Measurements from ENCODE around the gene MS4A10.

Gene MS4A10

DNA sequence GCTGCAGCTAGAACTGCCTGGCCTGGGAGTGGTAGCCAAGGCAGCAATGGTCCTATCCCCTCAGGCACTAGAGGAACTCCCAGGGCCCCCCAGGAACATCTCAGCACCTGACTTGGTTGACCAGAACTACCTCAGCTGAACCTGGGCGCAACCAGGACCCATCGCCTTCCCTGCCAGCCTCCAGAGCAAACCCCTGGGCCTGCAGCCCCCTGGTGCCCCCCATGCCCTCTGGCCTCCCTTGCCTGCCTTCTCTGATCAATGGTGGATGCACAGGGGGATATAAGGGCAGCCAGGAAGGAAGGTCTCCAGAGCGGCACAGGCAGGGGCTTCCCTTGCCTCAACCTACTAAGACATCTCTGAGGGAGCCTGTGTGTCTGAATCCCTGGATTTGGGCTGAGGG lies 13.5 kb downstream of the MS4A10 start:
- Histone ChIP-seq H3K9ac (ENCODE audit: low read depth in 1 of 2, low read length in 2 of 2) (no peak overlapping the region), H3K9me3 (ENCODE audit: control insufficient read depth in 1 of 2, low read length in 2 of 2) (no peaks in the 10 kb centered on the region), H3K36me3 (ENCODE audit: control insufficient read depth in 1 of 2, insufficient read depth in 2 of 2, low read length in 2 of 2) (peaks cover 0 to 6% of the 10 kb centered on the region in 2 donors), H3K4me1 (ENCODE audit: control insufficient read depth in 1 of 2, insufficient read depth in 2 of 2, low read length in 2 of 2) (no peaks in the 10 kb centered on the region), H3K27me3 (ENCODE audit: control insufficient read depth in 1 of 2, insufficient read depth in 2 of 2, low read length in 2 of 2) (peaks cover 0 to 5% of the 10 kb centered on the region in 2 donors), H3K4me3 (ENCODE audit: low read depth in 1 of 2, low read length in 2 of 2) (no peak overlapping the region), H3K27ac (ENCODE audit: low read depth, low read length) (no peak overlapping the region)

GRCh38 chr11:60801194-60801593 lies 16.1 kb downstream of the MS4A10 start:
- Histone ChIP-seq H3K9me3 (ENCODE audit: control insufficient read depth in 1 of 2, low read length in 2 of 2) (no peaks in the 10 kb centered on the region), H3K27me3 (ENCODE audit: control insufficient read depth in 1 of 2, insufficient read depth in 2 of 2, low read length in 2 of 2) (peaks cover 0 to 5% of the 10 kb centered on the region in 2 donors), H3K27ac (ENCODE audit: low read depth, low read length) (no peak overlapping the region), H3K36me3 (ENCODE audit: control insufficient read depth in 1 of 2, insufficient read depth in 2 of 2, low read length in 2 of 2) (no peaks in the 10 kb centered on the region), H3K4me1 (ENCODE audit: control insufficient read depth in 1 of 2, insufficient read depth in 2 of 2, low read length in 2 of 2) (no peaks in the 10 kb centered on the region), H3K9ac (ENCODE audit: low read depth in 1 of 2, low read length in 2 of 2) (no peak overlapping the region), H3K4me3 (ENCODE audit: low read depth in 1 of 2, low read length in 2 of 2) (no peak overlapping the region)

DNA sequence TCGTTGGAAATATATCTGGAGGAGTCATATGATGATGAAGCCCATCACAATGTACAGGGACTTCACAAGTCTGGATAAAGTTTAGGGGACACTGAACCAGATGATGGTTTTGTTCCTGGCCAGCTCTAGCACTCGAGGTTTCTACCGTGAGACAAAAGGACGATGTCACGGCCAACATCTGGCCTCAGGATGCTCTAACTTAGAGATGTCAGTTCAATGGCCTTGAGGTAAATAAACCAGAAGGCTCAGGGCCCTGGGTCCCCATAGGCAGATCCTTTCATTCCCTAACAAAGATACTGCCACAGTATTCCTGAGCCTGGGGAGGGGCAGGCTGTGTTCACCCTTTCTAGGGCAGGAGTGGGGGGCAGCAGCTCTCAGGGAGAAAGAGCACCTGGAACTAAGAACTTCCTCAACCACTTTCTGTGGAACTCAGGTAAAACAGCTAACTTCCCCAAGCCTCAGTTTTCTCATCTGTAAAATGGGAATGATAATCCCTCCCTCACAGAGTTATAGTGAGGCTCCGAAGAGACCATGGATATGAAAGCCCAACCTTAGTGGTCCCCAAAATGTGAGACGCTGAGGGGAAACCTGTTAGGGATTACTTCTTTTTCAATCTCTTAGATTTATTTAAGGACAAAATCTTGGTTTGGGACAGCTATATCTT lies 18.3 kb downstream of the MS4A10 start:
- H3K27ac ChIP-seq (ENCODE audit: low read depth, low read length), result no peak overlapping the region
- H3K4me3 ChIP-seq (ENCODE audit: low read depth in 1 of 2, low read length in 2 of 2), result no peak overlapping the region
- no peaks in the 10 kb centered on the region for H3K36me3 ChIP-seq (ENCODE audit: control insufficient read depth in 1 of 2, insufficient read depth in 2 of 2, low read length in 2 of 2)
- peaks cover 0 to 5% of the 10 kb centered on the region in 2 donors for H3K27me3 ChIP-seq (ENCODE audit: control insufficient read depth in 1 of 2, insufficient read depth in 2 of 2, low read length in 2 of 2)
- H3K9me3 ChIP-seq (ENCODE audit: control insufficient read depth in 1 of 2, low read length in 2 of 2), result no peaks in the 10 kb centered on the region
- no peak overlapping the region for H3K9ac ChIP-seq (ENCODE audit: low read depth in 1 of 2, low read length in 2 of 2)
- H3K4me1 ChIP-seq (ENCODE audit: control insufficient read depth in 1 of 2, insufficient read depth in 2 of 2, low read length in 2 of 2), result no peaks in the 10 kb centered on the region

DNA sequence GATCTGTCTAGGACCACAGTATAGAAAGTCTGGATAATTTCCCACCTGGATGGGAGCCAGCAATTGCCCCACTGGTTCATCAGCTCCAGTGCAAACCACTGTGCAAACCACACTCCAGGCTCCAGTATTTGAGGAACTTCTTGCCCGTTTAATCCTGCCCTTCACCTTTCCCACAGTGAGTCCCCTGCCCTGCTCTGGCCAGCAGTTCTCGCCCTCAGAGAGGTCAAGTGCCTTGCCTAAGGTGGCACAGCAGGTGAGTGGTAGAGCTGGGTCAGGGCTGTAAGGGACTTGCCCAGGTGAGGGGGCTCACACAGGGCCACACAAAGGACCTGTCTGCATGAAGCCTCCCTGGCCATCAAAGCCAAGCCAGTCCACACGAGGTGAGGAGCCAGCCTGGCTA lies 24.1 kb downstream of the MS4A10 start:
- Histone ChIP-seq H3K9ac (ENCODE audit: low read depth in 1 of 2, low read length in 2 of 2) (no peak overlapping the region), H3K36me3 (ENCODE audit: control insufficient read depth in 1 of 2, insufficient read depth in 2 of 2, low read length in 2 of 2) (no peaks in the 10 kb centered on the region), H3K27ac (ENCODE audit: low read depth, low read length) (no peak overlapping the region), H3K27me3 (ENCODE audit: control insufficient read depth in 1 of 2, insufficient read depth in 2 of 2, low read length in 2 of 2) (no peaks in the 10 kb centered on the region), H3K9me3 (ENCODE audit: control insufficient read depth in 1 of 2, low read length in 2 of 2) (no peaks in the 10 kb centered on the region), H3K4me1 (ENCODE audit: control insufficient read depth in 1 of 2, insufficient read depth in 2 of 2, low read length in 2 of 2) (peaks cover 6% of the 10 kb centered on the region in 2 donors), H3K4me3 (ENCODE audit: low read depth in 1 of 2, low read length in 2 of 2) (no peak overlapping the region)

GRCh38 chr11:60809691-60810090 lies 24.6 kb downstream of the MS4A10 start:
- H3K36me3 ChIP-seq (ENCODE audit: control insufficient read depth in 1 of 2, insufficient read depth in 2 of 2, low read length in 2 of 2), result no peaks in the 10 kb centered on the region
- H3K4me3 ChIP-seq (ENCODE audit: low read depth in 1 of 2, low read length in 2 of 2), result no peak overlapping the region
- H3K9me3 ChIP-seq (ENCODE audit: control insufficient read depth in 1 of 2, low read length in 2 of 2), result no peaks in the 10 kb centered on the region
- H3K27me3 ChIP-seq (ENCODE audit: control insufficient read depth in 1 of 2, insufficient read depth in 2 of 2, low read length in 2 of 2), result no peaks in the 10 kb centered on the region
- peaks cover 6% of the 10 kb centered on the region in 2 donors for H3K4me1 ChIP-seq (ENCODE audit: control insufficient read depth in 1 of 2, insufficient read depth in 2 of 2, low read length in 2 of 2)
- no peak overlapping the region for H3K27ac ChIP-seq (ENCODE audit: low read depth, low read length)
- no peak overlapping the region for H3K9ac ChIP-seq (ENCODE audit: low read depth in 1 of 2, low read length in 2 of 2)

- peaks cover 6% of the 10 kb centered on the region in 2 donors for H3K4me1 ChIP-seq (ENCODE audit: control insufficient read depth in 1 of 2, insufficient read depth in 2 of 2, low read length in 2 of 2)
- H3K27ac ChIP-seq (ENCODE audit: low read depth, low read length), result no peak overlapping the region
- H3K9ac ChIP-seq (ENCODE audit: low read depth in 1 of 2, low read length in 2 of 2), result no peak overlapping the region
- no peaks in the 10 kb centered on the region for H3K9me3 ChIP-seq (ENCODE audit: control insufficient read depth in 1 of 2, low read length in 2 of 2)
- H3K27me3 ChIP-seq (ENCODE audit: control insufficient read depth in 1 of 2, insufficient read depth in 2 of 2, low read length in 2 of 2), result no peaks in the 10 kb centered on the region
- H3K4me3 ChIP-seq (ENCODE audit: low read depth in 1 of 2, low read length in 2 of 2), result no peak overlapping the region
- H3K36me3 ChIP-seq (ENCODE audit: control insufficient read depth in 1 of 2, insufficient read depth in 2 of 2, low read length in 2 of 2), result no peaks in the 10 kb centered on the region
These were observed 25.0 kb downstream of the MS4A10 start for GRCh38 chr11:60810151-60810550.

GRCh38 chr11:60810569-60810968 lies 25.4 kb downstream of the MS4A10 start:
- H3K9ac ChIP-seq (ENCODE audit: low read depth in 1 of 2, low read length in 2 of 2), result no peak overlapping the region
- H3K4me3 ChIP-seq (ENCODE audit: low read depth in 1 of 2, low read length in 2 of 2), result no peak overlapping the region
- H3K27me3 ChIP-seq (ENCODE audit: control insufficient read depth in 1 of 2, insufficient read depth in 2 of 2, low read length in 2 of 2), result no peaks in the 10 kb centered on the region
- H3K4me1 ChIP-seq (ENCODE audit: control insufficient read depth in 1 of 2, insufficient read depth in 2 of 2, low read length in 2 of 2), result peaks cover 6% of the 10 kb centered on the region in 2 donors
- H3K27ac ChIP-seq (ENCODE audit: low read depth, low read length), result no peak overlapping the region
- H3K36me3 ChIP-seq (ENCODE audit: control insufficient read depth in 1 of 2, insufficient read depth in 2 of 2, low read length in 2 of 2), result no peaks in the 10 kb centered on the region
- H3K9me3 ChIP-seq (ENCODE audit: control insufficient read depth in 1 of 2, low read length in 2 of 2), result no peaks in the 10 kb centered on the region

DNA sequence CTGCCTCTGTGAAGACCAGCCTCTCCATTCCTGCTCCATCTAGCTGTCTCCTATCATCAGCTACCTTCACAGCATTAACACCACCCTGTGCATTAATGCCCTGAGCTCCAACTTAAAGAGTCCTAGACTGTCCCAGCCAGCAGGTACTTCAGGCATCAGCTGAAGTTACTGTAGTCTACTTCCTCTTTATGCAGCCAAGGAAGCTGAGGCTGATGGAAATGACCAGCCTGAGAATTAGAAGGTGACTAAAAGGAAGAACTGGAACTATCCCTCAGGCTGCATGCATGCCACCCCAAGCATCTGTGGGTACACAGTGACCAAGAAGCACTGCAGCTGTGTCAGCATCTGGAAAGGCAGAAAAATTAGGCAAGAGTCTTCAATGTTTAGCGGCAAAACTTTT lies 28.2 kb downstream of the MS4A10 start:
- Histone ChIP-seq H3K4me3 (ENCODE audit: low read depth in 1 of 2, low read length in 2 of 2) (no peak overlapping the region), H3K4me1 (ENCODE audit: control insufficient read depth in 1 of 2, insufficient read depth in 2 of 2, low read length in 2 of 2) (peaks cover 6% of the 10 kb centered on the region in 2 donors), H3K9ac (ENCODE audit: low read depth in 1 of 2, low read length in 2 of 2) (no peak overlapping the region), H3K27ac (ENCODE audit: low read depth, low read length) (no peak overlapping the region), H3K27me3 (ENCODE audit: control insufficient read depth in 1 of 2, insufficient read depth in 2 of 2, low read length in 2 of 2) (no peaks in the 10 kb centered on the region), H3K9me3 (ENCODE audit: control insufficient read depth in 1 of 2, low read length in 2 of 2) (peaks cover 0 to 10% of the 10 kb centered on the region in 2 donors), H3K36me3 (ENCODE audit: control insufficient read depth in 1 of 2, insufficient read depth in 2 of 2, low read length in 2 of 2) (no peaks in the 10 kb centered on the region)

GRCh38 chr11:60814112-60814511 lies 29.0 kb downstream of the MS4A10 start:
- peaks cover 6% of the 10 kb centered on the region in 2 donors for H3K4me1 ChIP-seq (ENCODE audit: control insufficient read depth in 1 of 2, insufficient read depth in 2 of 2, low read length in 2 of 2)
- H3K36me3 ChIP-seq (ENCODE audit: control insufficient read depth in 1 of 2, insufficient read depth in 2 of 2, low read length in 2 of 2), result no peaks in the 10 kb centered on the region
- H3K27me3 ChIP-seq (ENCODE audit: control insufficient read depth in 1 of 2, insufficient read depth in 2 of 2, low read length in 2 of 2), result no peaks in the 10 kb centered on the region
- no peak overlapping the region for H3K4me3 ChIP-seq (ENCODE audit: low read depth in 1 of 2, low read length in 2 of 2)
- peaks cover 0 to 10% of the 10 kb centered on the region in 2 donors for H3K9me3 ChIP-seq (ENCODE audit: control insufficient read depth in 1 of 2, low read length in 2 of 2)
- H3K27ac ChIP-seq (ENCODE audit: low read depth, low read length), result no peak overlapping the region
- no peak overlapping the region for H3K9ac ChIP-seq (ENCODE audit: low read depth in 1 of 2, low read length in 2 of 2)

DNA sequence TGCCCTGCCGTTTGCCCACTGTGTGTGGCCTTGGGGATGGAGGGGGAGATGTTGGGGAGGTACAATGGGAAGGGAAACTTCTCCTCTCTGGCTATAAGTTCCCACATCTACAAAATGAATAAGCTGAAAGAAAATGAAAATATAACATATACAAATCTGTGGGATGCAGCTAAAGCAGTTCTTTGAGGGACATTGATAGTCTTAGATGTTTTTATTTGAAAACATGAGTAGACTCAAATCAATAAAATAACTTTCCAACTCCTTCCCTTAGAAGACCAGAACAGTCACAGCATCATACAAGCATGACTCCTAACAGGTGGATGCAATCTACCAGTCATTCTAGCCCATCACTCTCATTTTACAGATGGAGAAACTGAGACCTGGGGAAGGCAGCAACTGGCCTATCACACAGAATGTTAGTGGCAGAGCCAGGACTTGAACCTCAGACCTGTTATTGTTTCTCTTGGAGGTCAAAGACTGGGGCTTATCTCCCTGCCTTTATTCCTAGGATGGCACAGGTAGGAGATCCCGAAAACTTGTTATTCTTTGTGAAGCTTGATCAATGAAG lies 31.5 kb downstream of the MS4A10 start:
- H3K9ac ChIP-seq (ENCODE audit: low read depth in 1 of 2, low read length in 2 of 2), result no peak overlapping the region
- H3K9me3 ChIP-seq (ENCODE audit: control insufficient read depth in 1 of 2, low read length in 2 of 2), result peaks cover 0 to 10% of the 10 kb centered on the region in 2 donors
- no peaks in the 10 kb centered on the region for H3K36me3 ChIP-seq (ENCODE audit: control insufficient read depth in 1 of 2, insufficient read depth in 2 of 2, low read length in 2 of 2)
- no peaks in the 10 kb centered on the region for H3K4me1 ChIP-seq (ENCODE audit: control insufficient read depth in 1 of 2, insufficient read depth in 2 of 2, low read length in 2 of 2)
- H3K27ac ChIP-seq (ENCODE audit: low read depth, low read length), result no peak overlapping the region
- no peaks in the 10 kb centered on the region for H3K27me3 ChIP-seq (ENCODE audit: control insufficient read depth in 1 of 2, insufficient read depth in 2 of 2, low read length in 2 of 2)
- H3K4me3 ChIP-seq (ENCODE audit: low read depth in 1 of 2, low read length in 2 of 2), result no peak overlapping the region

All from duodenal mucosa (tissue), 2 donors.